CD4-positive, alpha-beta T cell treated with Interleukin-17A for 1 hour (primary cell): Measurements from ENCODE around the gene KRTAP10-7.
A peak's percentile ranks its signal among the peaks of the same experiment; 100 is the strongest.
"Not testable (repeated sequence)": the region's sequence is repeated elsewhere in the genome, so short reads cannot be mapped to it uniquely, and the experiment has no call there.

Source experiments
- DNase-seq: peaks from one replicate; pipeline ENCODE4 v3.0.0-alpha.2; 2020

The KRTAP10-7 gene

GRCh38 chr21:44600118-44600978, at the start of gene KRTAP10-7:
Gene KRTAP10-7 (plus strand): TSS chr21:44600597. CDS start chr21:44600622, 25 bp downstream.
- DNase-seq: not testable (repeated sequence)

GRCh38 chr21:44550807-44551206, 49.6 kb upstream of the KRTAP10-7 start:
- no peak for DNase-seq

DNA sequence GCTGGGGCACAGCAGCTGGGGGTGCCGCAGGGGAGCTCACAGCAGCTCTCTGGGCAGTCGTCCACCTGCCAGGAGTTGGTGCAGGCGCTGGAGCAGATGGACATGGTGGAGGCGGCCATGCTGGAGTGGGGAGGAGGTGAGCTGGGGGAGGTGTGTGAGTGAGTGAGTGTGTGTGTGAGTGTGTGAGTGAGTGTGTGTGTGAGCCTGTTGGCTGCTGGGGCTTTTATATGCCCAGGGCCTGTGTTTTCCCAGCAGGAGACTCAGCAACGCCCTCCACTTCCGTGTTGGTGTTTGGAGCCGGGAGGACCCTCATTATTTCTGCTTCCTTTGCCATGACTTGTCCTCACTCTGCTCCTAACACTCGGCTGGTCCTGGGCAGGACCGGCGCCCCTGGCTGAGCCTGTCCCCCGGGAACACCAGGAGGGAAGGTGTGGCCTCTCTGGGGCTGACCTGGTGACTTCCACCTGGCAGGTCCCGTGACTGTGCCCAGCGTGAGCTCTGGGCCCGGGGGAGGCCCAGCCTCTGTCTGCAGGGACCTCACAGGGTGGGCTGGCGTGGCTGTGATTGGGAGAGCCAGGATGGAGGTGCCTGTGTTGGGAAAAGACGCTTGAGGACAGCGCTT, 48.9 kb upstream of the KRTAP10-7 start, which contains the start of gene KRTAP10-2:
TSS of gene KRTAP10-2 (minus strand) at position 166 of the 622 bp plus-strand sequence. CDS start at position 119, 47 bp downstream.
- DNase-seq: no peak

DNA sequence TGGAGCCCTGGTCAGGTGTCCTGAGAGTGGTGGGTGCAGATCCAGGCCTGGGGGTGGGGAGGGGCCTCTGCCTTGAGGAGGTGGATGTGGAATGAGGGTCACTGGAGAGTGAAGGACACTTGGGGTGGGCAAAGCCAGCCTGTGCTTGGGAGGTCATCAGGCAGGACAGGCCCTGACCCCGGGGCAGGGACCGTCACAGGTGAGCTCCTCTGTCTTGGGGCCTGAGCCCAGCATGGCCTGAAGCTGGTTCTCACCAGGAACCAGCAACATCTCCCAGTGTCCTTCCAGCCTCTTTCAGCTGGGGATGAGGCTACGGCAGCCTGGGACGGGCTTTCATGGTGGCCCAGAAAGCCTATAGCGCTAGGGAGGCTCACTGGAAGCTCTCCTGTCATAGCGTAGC, 48.3 kb upstream of the KRTAP10-7 start:
- no peak for DNase-seq

GRCh38 chr21:44552681-44553080, 47.7 kb upstream of the KRTAP10-7 start:
- no peak for DNase-seq

GRCh38 chr21:44555200-44555875, 45.1 kb upstream of the KRTAP10-7 start:
- DNase-seq: no peak

DNA sequence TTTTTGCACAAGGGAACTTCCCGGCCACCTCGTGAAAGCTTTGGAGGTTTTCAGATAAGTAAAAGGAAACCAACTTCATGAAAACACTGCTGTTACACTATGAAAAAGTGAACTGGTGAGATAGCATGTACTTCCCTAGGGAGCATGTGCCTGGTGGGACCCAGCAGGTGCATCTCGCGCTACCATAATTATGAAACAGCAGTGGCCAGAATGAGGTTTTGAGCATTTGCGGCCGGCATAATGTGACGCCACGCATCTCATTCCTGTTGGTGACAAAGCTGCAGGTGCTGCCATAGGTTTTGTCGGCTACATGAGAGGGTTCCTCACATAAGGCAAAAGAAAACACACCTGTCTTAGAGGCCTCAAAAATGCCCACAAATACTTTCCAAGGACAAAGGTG, 43.5 kb upstream of the KRTAP10-7 start:
- DNase-seq: no peak

- DNase-seq: no peak
Observed at GRCh38 chr21:44557491-44558328, 42.7 kb upstream of the KRTAP10-7 start.

- DNase-seq: not testable (repeated sequence)
Observed at GRCh38 chr21:44558329-44558675, 42.1 kb upstream of the KRTAP10-7 start.

- DNase-seq: no peak
Observed at GRCh38 chr21:44558695-44559094, 41.7 kb upstream of the KRTAP10-7 start, which contains the start of gene KRTAP10-3. Gene KRTAP10-3 (minus strand): TSS chr21:44558795. CDS start chr21:44558715, 80 bp downstream.

GRCh38 chr21:44564099-44564498, 36.3 kb upstream of the KRTAP10-7 start:
- no peak for DNase-seq

DNA sequence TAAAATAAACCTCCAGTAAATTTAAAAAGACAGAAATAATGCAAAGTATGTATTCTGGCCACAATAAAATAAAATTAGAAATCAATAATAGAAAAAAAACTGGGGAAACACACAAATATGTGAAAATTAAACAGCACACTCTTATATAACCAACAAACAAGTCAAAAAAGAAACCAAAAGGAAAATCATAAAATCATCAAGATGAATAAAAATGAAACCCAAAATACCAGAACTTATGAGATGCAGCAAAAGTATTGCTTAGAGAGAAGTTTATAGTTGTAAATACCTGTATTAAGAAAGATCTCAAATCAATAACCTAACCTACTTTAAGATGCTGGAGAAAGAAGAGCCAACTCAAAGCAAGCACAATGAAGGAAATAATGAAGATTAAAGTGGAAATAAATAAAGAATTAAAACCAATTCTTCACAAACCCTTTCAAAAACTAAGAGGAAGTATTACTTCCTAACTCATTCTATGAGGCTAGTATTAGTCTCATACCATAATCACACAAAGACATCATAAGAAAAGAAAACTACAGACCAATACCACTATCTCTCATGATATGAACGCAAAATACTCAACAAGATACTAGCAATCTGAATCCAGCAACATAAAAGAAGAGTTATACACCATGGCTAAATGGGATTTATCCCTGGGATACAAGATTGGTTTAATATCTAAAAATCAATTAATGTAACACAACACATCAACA, 35.4 kb upstream of the KRTAP10-7 start:
- DNase-seq: peak; percentile 14

DNA sequence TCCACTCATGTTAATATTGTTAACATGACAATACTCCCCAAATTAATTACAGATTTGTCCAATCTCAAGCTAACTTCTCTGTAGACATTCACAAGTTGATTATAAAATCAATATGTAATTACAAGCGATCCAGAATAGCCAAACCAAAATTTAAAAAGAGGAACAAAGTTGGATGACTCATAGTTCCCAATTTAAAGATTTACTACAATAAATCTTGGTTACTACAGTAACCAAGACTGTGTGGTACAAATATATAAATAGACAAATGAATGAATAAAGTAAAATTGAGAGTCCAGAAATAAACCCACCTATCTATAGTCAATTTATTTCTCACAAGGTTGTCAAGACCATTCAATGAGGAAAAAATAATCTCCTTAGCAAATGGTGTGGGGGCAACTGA, 34.0 kb upstream of the KRTAP10-7 start:
- DNase-seq: no peak

DNA sequence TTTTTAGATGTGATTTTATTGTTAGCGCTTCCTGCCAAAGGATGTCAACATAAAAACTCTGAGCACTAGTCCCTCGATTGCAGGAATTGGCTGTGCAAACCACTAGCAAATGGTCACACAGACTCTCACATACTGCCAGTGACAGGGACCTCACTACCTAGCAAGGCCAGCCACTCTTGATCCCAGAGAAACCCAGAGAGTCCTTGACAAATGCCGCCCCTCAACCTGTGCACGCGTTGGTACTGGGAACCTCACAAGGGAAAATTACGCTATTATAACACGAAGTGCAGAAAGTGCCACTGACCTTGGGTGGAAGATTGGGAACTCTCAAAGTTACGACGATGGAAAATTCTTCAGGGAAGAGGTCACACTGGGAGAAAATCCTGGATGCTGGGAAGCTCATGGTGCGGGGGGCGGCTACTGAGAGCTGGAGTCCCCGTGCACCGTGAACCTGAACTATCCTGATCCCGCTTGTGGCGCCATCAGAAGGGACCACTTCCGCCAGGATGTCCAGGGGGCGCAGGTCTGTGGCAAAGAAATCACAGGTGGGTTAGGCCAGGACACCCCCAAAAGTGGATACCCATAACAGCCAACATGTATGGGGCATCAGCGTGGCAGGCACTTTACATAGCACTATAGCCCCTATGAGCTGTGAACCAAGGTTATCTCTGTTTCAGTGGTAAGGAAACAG, 32.8 kb upstream of the KRTAP10-7 start:
- no peak for DNase-seq

DNA sequence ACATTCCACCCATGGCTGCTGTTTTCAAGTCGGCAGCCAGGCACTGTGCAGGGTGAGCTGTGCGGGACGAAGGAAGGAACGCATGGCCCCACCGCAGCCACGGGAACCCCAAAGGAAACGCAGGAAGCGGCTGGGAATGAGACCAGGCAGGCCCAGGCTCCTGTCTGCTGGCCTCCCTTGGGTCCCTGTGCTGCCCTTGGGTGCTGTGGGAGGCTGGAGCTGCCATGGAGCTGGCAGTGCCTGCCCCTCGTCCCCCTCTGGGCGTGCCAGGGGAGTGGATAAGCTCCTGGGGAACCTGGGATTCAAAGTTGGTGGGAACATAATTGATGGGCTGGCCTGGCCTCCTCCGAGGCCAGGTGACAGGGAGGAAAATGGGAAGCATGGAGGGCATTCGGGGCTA, 32.1 kb upstream of the KRTAP10-7 start:
- DNase-seq: no peak

GRCh38 chr21:44568667-44569556, 31.5 kb upstream of the KRTAP10-7 start:
- no peak for DNase-seq

GRCh38 chr21:44569861-44570517, 30.4 kb upstream of the KRTAP10-7 start:
- DNase-seq: no peak

DNA sequence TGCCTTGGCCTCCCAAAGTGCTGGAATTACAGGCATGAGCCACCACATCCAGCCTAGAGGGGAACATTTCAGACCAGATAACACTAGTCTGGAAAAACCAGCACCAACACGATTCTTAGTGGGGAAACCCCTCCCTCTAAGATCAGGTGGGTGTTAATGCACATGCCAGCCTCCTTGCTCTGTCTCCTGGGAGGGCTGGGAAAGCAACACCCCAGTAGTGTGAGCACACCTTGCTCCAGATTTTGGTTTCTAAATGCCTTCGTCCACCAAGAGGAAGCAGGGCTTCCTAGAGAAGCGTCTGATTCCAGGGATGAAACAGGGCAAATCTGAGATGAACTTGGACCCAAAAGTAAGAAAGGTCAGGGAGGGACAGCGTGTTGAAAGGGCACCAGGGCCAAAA, 29.1 kb upstream of the KRTAP10-7 start:
- no peak for DNase-seq
